GM12878 (cell line): ENCODE results near the gene DNMT3L.

Experiments
- BRCA1 ChIP-seq: IDR thresholded peaks from 2 replicates; pipeline ENCODE4 v1.6.1; 2011; ENCODE audit warnings: low read depth, low read length, improper control_type of control experiment
- CBX5 ChIP-seq: sonication (generic); IDR thresholded peaks from 2 replicates; pipeline ENCODE4 v1.6.1; 2016; ENCODE audit warnings: low read depth, moderate library complexity, mild to moderate bottlenecking, inconsistent platforms
- CTCF ChIP-seq, 3 experiments: IDR thresholded peaks in 2 of 3; conservative IDR thresholded peaks in 1 of 3; 2 replicates each; pipeline ENCODE4 v1.5.1; 2011; ENCODE audit warnings: low read depth in 3 of 3, low read length in 3 of 3, mild to moderate bottlenecking in 3 of 3, control low read depth in 2 of 3, moderate library complexity in 2 of 3, inconsistent platforms in 1 of 3, mixed read lengths in 1 of 3; ENCODE audit not compliant: control insufficient read depth in 2 of 3, insufficient read depth in 1 of 3; ENCODE audit errors: extremely low read depth in 1 of 3
- E2F4 ChIP-seq: IDR thresholded peaks from 2 replicates; pipeline ENCODE4 v1.6.1; 2012; ENCODE audit warnings: low read depth, low read length, improper control_type of control experiment
- IRF3 ChIP-seq: fragments of 450-650 bp; IDR thresholded peaks from 2 replicates; pipeline ENCODE4 v1.6.1; 2014; ENCODE audit warnings: mild to moderate bottlenecking
- MLLT1 ChIP-seq: fragments of 450-650 bp; IDR thresholded peaks from 2 replicates; pipeline ENCODE4 v1.6.1; 2016; ENCODE audit warnings: mild to moderate bottlenecking
- REST ChIP-seq: IDR thresholded peaks from 2 replicates; pipeline ENCODE4 v1.6.1; 2012; ENCODE audit warnings: mild to moderate bottlenecking, low read depth, low read length
- RFX5 ChIP-seq: IDR thresholded peaks from 2 replicates; pipeline ENCODE4 v1.6.1; 2011; ENCODE audit warnings: low read depth, low read length, improper control_type of control experiment
- STAT3 ChIP-seq: IDR thresholded peaks from 2 replicates; pipeline ENCODE4 v1.6.1; 2011; ENCODE audit warnings: low read depth, low read length, improper control_type of control experiment
- TBL1XR1 ChIP-seq: IDR thresholded peaks from 2 replicates; pipeline ENCODE4 v1.6.1; 2012; ENCODE audit warnings: low read depth, low read length, improper control_type of control experiment
- YY1 ChIP-seq: IDR thresholded peaks from 2 replicates; pipeline ENCODE4 v1.6.1; 2011; ENCODE audit warnings: low read depth, mild to moderate bottlenecking, low read length
- ZBED1 ChIP-seq: IDR thresholded peaks from 2 replicates; pipeline ENCODE4 v1.6.1; 2016; ENCODE audit warnings: borderline replicate concordance
- ZBTB40 ChIP-seq: fragments of 450-650 bp; IDR thresholded peaks from 2 replicates; pipeline ENCODE4 v1.6.1; 2016; ENCODE audit warnings: mild to moderate bottlenecking, moderate library complexity, borderline replicate concordance

- TF ChIP-seq YY1 (no peak), IRF3 (no peak), CTCF (IDR thresholded peaks at IDR 0.05 in 2 of 3, conservative IDR thresholded peaks at IDR 0.05 in 1 of 3; ENCODE audit: control insufficient read depth in 2 of 3, extremely low read depth in 1 of 3, insufficient read depth in 1 of 3, low read depth in 3 of 3, low read length in 3 of 3) (peak; percentile 10 to 24 (median 22); a peak in 4 of 6 replicates), TBL1XR1 (no peak), STAT3 (no peak), REST (no peak), CBX5 (no peak), BRCA1 (no peak), MLLT1 (no peak), ZBED1 (no peak), E2F4 (no peak), RFX5 (no peak), ZBTB40 (no peak)
These were observed 33.9 kb upstream of the DNMT3L start for GRCh38 chr21:44295646-44296045.
